ACHN (cell line): ENCODE data around the gene GTF2IRD1.
"Not testable (repeated sequence)": the region's sequence is repeated elsewhere in the genome, so short reads cannot be mapped to it uniquely, and the experiment has no call there.

Experiments used
- DNase-seq: peaks from one replicate; pipeline ENCODE4 v3.0.0-alpha.2; 2015
- in situ Hi-C: cut with HindIII; loops from 2 replicates; pipeline ENCODE4 v1.10.0; 2017; ENCODE audit warnings: low sequenced_read_pairs, low pct_ligation_motif_present, low pct_unique_long_range_greater_than_20kb

The GTF2IRD1 gene

GRCh38 chr7:74651133-74651504, 197.4 kb downstream of the GTF2IRD1 start:
- DNase-seq, in situ Hi-C loops: not testable (repeated sequence)
